Non-pigmented ciliary epithelial cell (primary cell): ENCODE data around the gene HERPUD1.
A peak's percentile ranks its signal among the peaks of the same experiment; 100 is the strongest.
"Not testable (repeated sequence)": the region's sequence is repeated elsewhere in the genome, so short reads cannot be mapped to it uniquely, and the experiment has no call there.

Source experiments
- DNase-seq: peaks from one replicate; pipeline ENCODE4 v3.0.0-alpha.2; 2010; ENCODE audit warnings: low read depth

The HERPUD1 gene, protein sequence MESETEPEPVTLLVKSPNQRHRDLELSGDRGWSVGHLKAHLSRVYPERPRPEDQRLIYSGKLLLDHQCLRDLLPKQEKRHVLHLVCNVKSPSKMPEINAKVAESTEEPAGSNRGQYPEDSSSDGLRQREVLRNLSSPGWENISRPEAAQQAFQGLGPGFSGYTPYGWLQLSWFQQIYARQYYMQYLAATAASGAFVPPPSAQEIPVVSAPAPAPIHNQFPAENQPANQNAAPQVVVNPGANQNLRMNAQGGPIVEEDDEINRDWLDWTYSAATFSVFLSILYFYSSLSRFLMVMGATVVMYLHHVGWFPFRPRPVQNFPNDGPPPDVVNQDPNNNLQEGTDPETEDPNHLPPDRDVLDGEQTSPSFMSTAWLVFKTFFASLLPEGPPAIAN

DNA sequence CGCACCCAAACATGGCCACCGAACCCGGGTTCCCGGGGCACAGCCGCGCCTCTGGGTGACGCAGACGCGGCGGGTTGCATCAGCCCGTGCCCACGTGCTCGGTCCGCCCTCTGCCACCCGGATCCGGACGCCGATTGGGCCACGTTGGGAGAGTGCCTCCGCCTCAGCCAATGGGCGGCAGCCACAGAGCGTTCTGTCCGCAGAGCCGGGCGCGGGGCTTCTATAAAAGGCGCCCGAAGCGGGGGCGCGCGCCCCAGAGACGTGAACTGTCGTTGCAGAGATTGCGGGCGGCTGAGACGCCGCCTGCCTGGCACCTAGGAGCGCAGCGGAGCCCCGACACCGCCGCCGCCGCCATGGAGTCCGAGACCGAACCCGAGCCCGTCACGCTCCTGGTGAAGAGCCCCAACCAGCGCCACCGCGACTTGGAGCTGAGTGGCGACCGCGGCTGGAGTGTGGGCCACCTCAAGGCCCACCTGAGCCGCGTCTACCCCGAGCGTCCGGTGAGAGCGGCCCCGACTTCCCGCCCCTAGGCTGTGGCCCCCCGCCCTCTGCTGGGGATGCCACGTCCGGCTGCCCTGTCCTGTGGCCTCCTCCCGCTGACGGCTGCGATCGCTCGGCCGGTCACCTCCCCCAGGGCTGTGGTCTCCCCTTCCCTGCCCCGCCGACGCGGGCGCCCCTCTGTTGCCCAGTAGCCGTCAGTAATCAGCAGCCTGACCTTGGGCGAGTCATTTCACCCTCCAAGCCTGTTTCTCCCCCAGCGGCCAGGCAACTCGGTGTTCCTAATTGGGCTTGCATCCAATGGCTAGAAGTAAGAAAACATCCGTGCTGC is at the start of gene HERPUD1:
HERPUD1 (plus strand) TSS at position 251 of the 829 bp plus-strand sequence; CDS start at position 354, 103 bp downstream.
- DNase-seq, result peak; percentile 80

DNA sequence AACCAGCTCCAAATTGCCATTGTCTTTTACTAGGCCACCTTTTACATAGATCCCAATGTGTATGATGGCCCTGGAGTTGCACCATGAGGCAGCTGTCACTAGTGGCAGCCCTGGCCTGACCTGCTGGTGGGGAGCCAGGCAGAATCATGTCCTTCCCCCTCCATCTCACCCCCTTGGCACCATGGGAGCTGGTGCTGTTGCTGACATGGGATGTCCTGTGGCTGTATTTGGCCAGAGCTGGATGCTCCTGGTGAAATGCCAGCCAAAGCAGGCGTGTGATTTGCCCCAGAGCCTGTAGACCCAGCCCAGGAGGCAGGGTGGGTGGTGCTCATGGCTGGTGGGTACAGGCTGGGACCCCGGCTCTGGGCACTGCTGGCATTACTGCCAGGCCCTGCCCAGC is 48.4 kb upstream of the HERPUD1 start:
- DNase-seq, result no peak

DNA sequence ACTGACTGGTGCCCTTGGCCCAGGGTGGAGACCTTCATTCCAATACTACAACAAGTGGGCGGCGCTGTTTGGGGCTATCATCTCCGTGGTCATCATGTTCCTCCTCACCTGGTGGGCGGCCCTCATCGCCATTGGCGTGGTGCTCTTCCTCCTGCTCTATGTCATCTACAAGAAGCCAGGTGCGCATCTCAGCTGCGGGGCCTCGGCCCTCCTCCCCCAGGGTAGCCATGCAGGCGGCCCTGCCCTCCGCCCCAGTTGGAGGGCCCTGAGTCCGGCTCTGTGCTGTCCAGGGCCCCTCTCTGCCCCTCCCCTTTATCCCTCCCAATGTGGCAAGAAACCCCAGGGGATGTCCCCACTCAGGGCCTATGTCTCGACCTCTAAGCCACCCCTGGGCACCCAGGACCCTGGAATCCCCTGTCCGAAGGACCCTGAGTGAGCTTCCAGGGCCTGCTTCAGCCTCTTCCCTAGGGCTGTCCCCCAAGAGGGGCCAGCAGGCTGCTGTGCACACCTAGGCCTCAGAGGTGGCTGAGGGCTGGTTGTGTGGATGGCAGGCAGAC is 47.8 kb upstream of the HERPUD1 start:
- no peak for DNase-seq

DNA sequence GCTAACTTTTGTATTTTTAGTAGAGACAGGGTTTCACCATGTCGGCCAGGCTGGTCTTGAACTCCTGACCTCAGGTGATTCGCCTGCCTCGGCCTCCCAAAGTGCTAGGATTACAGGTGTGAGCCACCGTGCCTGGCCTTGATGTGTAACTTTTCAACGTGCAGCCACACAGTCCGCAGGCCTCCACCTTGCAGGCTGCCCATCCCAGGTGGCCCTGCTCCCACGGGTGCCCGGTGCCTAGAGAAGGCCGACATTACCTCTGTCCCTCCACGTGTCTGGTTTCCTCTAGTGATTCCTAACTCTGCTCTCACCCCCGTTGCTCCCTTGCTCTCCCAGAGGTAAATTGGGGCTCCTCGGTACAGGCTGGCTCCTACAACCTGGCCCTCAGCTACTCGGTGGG is 47.0 kb upstream of the HERPUD1 start:
- DNase-seq, result not testable (repeated sequence)

DNA sequence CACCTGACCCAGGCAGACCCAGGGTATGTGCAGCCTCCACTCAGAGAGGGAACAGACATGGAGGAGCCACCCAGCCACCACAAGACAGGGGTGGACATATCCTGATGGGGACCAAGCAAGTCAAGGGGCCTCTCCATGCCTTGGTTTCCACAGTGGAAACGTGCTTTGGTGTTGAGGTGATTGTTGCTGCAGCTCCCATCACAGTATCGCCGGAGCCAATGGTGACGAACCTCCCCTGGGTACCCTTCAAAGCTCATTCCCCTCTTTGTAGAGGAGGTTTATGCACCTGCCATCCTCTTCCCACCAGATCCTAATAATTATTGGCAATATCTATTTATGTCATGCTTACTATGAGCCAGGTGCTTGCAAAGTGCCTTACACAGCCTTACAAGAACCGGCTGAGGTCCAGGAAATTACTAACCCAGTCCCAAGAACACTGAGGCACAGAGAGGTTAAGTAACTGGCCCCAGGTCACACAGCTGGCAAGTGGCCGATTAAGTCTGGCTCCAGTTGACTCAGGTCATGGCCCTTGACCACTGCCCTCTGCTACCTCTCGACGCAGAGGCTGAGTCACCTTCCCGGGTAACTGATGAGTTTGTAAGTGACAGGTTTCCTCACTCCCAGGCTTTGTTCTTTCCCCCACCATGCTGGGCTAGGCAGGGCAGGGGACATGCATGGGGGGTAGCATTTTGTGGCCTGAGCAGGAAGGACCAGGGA is 46.3 kb upstream of the HERPUD1 start:
- DNase-seq, result no peak

DNA sequence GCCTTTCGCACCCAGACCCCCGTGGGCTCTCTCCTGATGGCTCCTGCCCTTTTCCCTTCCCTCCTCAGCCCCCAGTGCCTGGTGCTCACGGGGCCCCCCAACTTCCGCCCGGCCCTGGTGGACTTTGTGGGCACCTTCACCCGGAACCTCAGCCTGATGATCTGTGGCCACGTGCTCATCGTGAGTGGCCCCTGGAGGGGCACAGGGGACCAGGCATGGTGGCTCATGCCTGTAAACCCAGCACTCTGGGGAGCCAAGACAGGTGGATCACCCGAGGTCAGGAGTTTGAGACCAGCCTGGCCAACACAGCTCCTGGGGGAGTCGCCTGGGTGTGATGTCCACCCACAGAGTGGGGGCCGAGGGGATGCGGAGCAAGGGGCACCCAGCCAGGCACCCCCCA is 45.6 kb upstream of the HERPUD1 start:
- DNase-seq, result no peak

DNA sequence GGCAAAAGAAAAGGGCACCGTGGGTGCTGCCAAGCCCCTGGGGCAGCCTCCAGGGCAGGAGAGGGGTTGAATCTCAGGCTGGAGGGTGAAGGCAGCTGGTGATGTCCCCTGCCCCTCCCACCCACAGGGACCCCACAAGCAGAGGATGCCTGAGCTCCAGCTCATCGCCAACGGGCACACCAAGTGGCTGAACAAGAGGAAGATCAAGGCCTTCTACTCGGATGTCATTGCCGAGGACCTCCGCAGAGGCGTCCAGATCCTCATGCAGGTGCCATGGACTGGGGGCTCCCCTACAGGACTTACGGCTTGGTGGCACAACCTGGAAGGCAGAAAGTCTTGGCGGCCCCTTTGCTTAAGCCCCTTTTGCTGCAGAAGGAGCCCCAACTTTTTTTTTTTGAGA is 45.1 kb upstream of the HERPUD1 start:
- no peak for DNase-seq

DNA sequence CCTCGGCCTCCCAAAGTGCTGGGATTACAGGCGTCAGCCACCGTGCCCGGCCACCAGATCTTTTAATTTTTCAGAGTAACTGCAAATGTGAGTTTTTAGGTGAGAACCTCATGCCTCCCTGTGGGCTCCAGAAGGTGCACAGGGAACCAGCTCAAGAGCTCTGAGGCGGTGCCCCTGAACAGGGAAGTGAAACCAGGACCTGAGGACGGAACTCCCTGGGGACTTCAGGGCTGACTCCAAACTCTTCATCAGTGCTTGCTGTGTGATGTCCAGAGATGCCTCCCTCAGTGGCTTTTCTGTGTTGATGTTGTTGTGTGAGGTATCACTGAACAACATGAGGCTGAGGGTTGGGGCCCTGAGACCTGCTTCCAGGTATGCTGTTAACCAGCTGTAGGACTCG is 43.1 kb upstream of the HERPUD1 start:
- DNase-seq, result no peak

DNA sequence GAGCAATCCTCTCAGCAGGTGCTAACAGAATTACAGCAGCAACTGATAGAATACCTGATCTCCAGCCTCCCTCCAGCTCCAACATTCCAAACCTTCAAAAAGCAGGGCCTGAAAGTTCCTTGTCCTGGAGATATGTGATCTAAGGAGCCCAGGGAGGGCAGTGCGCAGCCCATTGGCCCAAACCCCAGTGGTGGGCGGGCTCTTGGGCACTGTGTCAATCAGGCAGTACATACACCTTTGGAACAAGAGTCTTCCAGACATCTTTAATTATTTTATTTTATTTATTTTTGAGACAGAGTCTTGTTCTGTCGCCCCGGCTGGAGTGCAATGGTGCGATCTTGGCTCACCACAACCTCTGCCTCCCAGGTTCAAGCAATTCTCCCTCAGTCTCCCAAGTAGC is 42.7 kb upstream of the HERPUD1 start:
- no peak for DNase-seq

DNA sequence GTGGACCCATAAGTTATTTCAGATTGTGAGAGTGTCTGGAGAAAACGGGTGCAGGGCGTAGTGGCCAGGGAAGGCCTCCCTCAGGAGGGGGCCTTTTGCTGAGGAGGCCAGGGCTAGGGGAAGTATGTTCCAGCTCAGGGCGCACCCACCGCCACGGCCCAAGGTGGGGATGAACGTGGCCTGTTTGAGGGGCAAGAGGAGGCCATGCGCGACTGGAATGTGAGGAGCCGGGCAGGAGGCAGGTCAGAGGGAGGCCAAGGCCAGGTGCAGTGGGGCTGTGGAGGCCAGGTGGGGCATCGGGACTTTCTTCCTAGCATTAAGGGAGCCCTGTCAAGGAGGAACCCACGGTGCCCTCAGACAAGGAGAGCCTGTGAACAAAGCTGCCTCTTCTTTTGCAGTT is 40.3 kb upstream of the HERPUD1 start:
- DNase-seq, result no peak

DNA sequence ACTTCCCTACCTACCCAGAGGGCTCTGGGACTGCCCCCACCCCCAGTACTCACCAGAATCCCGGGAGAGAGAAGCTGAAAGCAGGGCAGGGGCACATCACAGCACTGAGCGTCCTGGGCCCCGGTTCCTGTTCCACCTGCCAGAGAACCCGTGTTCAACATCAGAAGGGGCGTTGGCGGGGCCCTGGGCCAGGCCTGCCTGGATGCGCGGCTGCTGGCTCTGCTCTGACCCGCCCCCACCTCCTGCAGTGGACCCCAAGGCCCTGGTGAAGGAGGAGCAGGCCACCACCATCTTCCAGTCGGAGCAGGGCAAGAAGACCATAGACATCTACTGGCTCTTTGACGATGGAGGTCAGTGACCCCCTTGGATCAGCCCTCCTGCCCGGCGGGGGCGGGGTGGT is 39.2 kb upstream of the HERPUD1 start:
- DNase-seq, result no peak

DNA sequence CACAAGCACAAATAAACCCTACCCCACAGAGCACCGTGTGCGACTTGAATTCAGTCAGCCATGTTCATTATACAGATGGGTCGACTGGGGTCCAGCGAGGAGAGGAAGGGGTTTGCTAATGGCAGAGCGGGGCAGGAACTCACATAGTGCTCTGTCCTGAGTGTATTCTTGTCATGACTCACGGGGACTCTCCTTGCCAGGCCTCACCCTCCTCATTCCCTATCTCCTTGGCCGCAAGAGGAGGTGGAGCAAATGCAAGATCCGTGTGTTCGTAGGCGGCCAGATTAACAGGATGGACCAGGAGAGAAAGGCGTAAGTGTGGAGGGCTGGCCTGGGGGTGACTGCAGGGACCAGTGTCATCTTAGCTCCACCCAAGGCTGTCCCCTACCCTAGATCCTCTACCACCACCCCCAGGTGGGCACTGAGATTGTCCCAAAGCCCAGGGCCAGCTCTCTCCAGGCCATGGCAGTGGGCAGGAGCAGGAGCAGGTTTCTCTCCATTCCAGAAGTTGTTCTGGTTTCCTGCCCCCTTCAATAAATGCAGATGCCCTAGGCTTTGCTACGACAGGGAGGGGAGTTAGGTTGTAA is 37.5 kb upstream of the HERPUD1 start:
- no peak for DNase-seq

DNA sequence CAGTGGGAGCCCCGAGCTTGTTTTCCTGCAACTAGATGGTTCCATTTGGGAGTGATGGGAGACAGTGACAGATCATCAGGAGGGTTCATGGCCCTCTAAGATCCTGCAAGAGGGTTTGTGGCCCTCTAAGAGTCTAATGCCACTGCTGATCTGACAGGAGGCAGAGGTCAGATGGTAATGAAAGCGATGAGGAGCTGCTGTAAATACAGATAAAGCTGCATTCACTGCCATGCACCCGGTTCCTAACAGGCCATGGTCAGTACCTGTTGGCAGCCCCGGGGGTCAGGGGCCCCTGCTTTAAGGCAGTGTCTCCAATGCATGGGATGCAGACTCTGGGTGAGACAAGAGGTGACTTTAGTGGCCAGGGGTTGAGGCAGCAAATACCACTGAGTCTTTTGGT is 36.1 kb upstream of the HERPUD1 start:
- DNase-seq, result no peak

DNA sequence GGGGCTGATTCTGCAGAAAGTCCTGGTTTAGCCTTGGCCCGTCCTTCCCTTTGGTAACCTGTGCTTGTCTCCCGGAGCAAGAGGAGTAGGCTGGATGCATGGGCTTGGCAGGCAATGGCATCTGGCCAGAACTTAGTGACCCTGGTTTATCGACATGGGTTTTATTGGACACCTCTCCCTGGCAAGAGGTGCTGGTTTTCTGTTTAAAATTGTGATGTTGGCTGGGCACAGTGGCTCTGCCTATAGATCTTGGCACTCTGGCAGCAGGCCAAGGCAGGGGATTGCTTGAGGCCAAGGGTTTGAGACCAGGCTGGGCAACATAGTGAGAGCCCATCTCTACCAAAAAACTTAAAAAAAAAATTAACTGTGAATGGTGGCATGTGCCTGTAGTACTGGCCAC is 35.7 kb upstream of the HERPUD1 start:
- DNase-seq, result no peak

DNA sequence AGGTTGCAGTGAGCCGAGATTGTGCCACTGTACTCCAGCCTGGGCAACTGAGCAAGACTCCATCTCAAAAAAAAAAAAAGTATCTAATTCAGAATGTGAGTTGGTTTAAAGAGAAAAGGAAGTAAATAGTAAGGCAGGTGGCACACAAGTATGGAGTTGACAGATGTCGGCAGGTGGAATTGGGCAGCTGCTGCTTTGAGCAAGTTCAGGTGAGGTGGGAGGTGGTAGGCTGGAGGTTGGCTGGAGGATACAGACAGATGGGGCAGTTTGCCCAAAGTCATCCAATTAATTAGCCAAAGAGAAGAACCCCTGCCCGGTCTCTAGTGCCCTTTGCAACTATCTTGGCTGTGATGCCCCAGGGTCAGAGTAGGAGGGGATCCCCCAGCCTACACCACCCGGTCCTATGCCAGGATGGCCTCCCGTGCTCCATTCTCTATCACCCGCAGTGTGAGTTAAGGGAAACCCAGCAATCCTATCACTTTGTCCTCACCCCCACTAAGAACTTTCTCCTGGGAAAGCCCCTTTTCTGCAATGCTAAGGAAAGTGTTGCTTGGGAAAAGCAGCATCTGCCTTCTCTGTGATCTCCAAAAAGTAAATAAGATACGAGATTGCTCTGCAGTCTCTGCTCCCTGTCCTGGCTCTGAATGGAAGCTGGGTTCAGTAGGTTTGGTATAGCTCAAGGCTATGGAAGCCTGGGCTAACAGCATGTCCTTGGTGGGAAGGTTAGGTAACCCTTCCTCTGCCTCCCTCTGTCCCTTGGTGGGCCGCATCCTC is 34.7 kb upstream of the HERPUD1 start:
- no peak for DNase-seq

DNA sequence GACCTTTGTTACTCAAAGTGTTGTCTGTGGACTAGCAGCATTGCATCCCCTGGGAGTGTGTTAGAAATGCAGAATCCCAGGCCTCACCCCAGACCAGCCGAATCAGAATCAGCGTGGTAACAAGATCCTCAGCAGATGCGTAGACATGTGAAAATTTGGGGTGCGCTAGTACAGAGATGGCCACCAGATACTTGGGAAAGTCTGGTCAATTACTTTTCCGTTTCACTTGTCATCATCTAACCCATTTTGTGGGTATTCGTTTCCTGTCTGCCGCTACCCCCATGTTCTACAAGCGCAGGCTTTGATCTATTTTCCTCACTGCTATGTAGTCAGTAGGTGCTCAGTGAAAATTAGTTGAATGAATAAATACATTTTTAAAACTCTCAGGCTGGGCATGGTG is 33.1 kb upstream of the HERPUD1 start:
- no peak for DNase-seq

DNA sequence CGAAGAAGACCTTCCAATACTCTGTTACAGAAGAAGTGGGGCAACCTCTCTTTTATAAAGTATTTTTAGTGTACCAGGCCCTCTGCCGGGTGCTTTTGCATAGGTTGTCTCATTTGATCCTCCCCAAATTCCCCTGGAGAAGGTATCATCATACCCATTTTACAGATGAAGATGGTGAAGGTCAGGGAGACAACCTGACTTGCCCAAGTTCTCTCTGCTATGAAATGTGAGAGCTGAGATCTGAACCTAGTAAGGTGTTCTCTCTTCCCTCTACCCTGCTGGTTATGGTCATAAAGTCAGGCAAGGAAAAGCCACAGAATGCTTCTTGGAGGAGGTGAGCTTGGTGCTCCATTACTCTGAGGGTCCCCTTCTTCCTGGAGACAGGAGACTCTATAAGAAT is 28.1 kb upstream of the HERPUD1 start:
- DNase-seq, result no peak

DNA sequence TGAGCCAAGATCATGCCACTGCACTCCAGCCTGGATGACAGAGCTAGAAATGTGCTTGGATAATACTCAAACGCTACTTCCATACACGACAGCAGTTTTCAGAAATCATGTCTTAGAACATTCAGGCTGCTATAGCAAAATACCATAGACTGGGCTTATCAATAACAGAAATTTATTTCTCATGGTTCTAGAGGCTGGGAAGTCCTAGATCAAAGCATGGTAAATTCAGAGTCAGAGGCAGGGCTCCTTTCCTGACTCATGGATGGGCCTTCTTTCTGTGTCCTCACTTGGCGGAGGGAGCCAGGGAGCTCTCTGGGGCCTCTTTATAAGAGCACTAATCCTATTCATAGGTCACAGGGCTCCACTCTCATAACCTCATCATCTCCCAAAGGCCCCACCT is 24.5 kb upstream of the HERPUD1 start:
- no peak for DNase-seq

DNA sequence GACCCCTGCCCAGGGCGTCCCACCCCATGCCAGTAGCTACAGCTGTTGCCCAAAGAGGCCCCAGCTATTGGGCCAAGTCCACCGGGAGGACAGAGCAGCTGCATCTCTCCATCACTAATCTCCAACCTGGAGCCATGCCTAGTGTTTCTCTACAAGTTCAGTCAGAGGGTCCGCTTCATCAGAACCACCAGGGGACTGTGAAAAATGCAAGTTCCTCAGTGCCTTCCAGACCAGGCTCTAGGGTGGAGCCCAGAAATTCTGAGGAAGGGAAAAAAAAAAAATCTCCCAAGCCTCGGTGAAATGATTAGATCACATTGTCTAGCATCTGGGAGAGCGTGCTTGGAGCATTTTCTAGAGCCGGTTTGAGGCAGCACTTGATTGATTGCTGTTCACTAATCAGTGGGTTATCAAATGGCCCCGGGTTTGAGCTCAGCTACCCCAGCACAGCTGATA is 22.4 kb upstream of the HERPUD1 start:
- no peak for DNase-seq

DNA sequence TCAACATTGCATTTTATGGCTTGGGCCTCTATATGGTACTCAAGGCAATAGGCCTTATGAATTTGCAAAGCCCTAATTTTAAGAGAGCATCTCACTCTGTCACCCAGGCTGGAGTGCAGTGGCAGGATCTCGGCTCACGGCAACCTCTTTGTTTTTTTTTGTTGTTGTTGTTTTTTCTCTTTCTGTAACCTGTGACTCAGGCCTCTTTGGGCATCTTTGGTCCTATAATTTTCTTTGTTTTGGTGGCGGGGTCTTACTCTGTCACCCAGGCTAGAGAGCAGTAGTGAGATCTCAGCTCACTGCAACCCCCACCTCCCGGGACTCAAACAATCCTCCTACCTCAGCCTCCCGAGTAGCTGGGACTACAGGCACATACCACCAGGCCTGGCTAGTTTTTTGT is 21.8 kb upstream of the HERPUD1 start:
- no peak for DNase-seq
